Panc1 (cell line): Measurements from ENCODE around the gene ISCU. TPM values are rescaled to one million over a fixed set of nuclear protein-coding genes. Genes with fewer than 3 reads are reported as not detected.

ENCODE experiments used
- ATAC-seq: fragments of 200-7000 bp; cut with Tn5 transposase; 2 replicates; pipeline ENCODE4 v1.9.1; 2020; ENCODE audit warnings: mild to moderate bottlenecking, moderate library complexity
- BruUV-seq: library from RNA; stranded (reverse); fragments of 400-500 nt; replicated peaks from 2 replicates; lab custom pipeline; 2021; lab: Mats Ljungman, UMichigan
- CTCF ChIA-PET: fragments of 300-600 bp; sonication (Branson Sonifier 250); formaldehyde crosslinking; loops from one replicate; lab custom pipeline; 2022; ENCODE audit warnings: antibody characterized with exemption; lab: Charles Lee
- POLR2A ChIA-PET: fragments of 300-600 bp; sonication (Branson Sonifier 250); formaldehyde crosslinking; loops from one replicate; lab custom pipeline; 2022; ENCODE audit warnings: antibody characterized with exemption; lab: Charles Lee
- DNase-seq: peaks from one replicate; pipeline ENCODE4 v3.0.0-alpha.2; 2010; ENCODE audit warnings: low read depth, low spot score
- H3K27ac ChIP-seq: 2 replicates; pipeline ENCODE4 v1.5.1; 2011; ENCODE audit warnings: mild to moderate bottlenecking, low read length, inconsistent platforms
- H3K27me3 ChIP-seq: fragments of 200-500 bp; sonication (Bioruptor generic); 2 replicates; pipeline ENCODE4 v1.6.0; 2014; ENCODE audit warnings: low read length, inconsistent platforms; ENCODE audit not compliant: control insufficient read depth, insufficient read depth
- H3K36me3 ChIP-seq: fragments of 200-500 bp; sonication (Bioruptor generic); 2 replicates; pipeline ENCODE4 v1.5.1; 2014; ENCODE audit warnings: inconsistent platforms, mild to moderate bottlenecking, low read length, moderate library complexity; ENCODE audit not compliant: control insufficient read depth, insufficient read depth
- H3K4me1 ChIP-seq: 2 replicates; pipeline ENCODE4 v1.5.1; 2011; ENCODE audit warnings: inconsistent platforms, mild to moderate bottlenecking, low read length, moderate library complexity; ENCODE audit not compliant: control insufficient read depth, insufficient read depth
- H3K4me3 ChIP-seq, 2 experiments: 2 replicates each; pipeline ENCODE4 v1.5.1; 2011 to 2012; ENCODE audit warnings: low read depth in 2 of 2, low read length in 2 of 2, mild to moderate bottlenecking in 2 of 2, inconsistent platforms in 1 of 2, moderate library complexity in 1 of 2
- H3K9me3 ChIP-seq: fragments of 200-500 bp; sonication (Bioruptor generic); 2 replicates; pipeline ENCODE4 v1.5.1; 2014; ENCODE audit warnings: low read depth, mild to moderate bottlenecking, inconsistent platforms, low read length, moderate library complexity; ENCODE audit not compliant: control insufficient read depth, insufficient read depth
- CTCF ChIP-seq: fragments of 450-650 bp; IDR thresholded peaks from 2 replicates; pipeline ENCODE4 v1.5.1; 2017; ENCODE audit warnings: mild to moderate bottlenecking
- POLR2AphosphoS5 ChIP-seq: IDR thresholded peaks from 2 replicates; pipeline ENCODE4 v1.6.1; 2012; ENCODE audit warnings: mild to moderate bottlenecking, low read depth, low read length, moderate library complexity
- REST ChIP-seq, 2 experiments: IDR thresholded peaks; 2 replicates each; pipeline ENCODE4 v1.6.1; 2011 to 2012; ENCODE audit warnings: low read depth in 2 of 2, control low read depth in 1 of 2, low read length in 1 of 2, mild to moderate bottlenecking in 1 of 2, moderate library complexity in 1 of 2; ENCODE audit not compliant: insufficient read depth in 1 of 2
- SIN3A ChIP-seq: IDR thresholded peaks from 2 replicates; pipeline ENCODE4 v1.6.1; 2012; ENCODE audit warnings: low read depth, mild to moderate bottlenecking, low read length, moderate library complexity, borderline replicate concordance; ENCODE audit not compliant: insufficient read depth
- TCF7L2 ChIP-seq: IDR thresholded peaks from 2 replicates; pipeline ENCODE4 v1.6.1; 2011; ENCODE audit warnings: mild to moderate bottlenecking, low read depth, low read length, inconsistent platforms
- in situ Hi-C: cut with HindIII; loops from 2 replicates; pipeline ENCODE4 v1.10.0; 2016; ENCODE audit warnings: low sequenced_read_pairs, low pct_unique_long_range_greater_than_20kb
- intact Hi-C: fragments of 100-400 bp; cut with micrococcal nuclease; formaldehyde crosslinking; loops from one replicate; pipeline ENCODE4 v1.10.0; 2022; ENCODE audit not compliant: unreplicated experiment
- total RNA-seq: library from RNA; stranded (reverse); gene quantifications from one replicate; pipeline ENCODE4 v1.2.1, GENCODE V29; 2021; ENCODE audit not compliant: unreplicated experiment

ISCU gene
- total RNA-seq, 1 experiment from 2014 or later, result 66.1 TPM

GRCh38 chr12:108578264-108578663 lies 15.9 kb downstream of the ISCU start:
- no TSS peak for BruUV-seq
- H3K36me3 ChIP-seq, result no peaks in the 10 kb centered on the region
- H3K27me3 ChIP-seq, result no peaks in the 10 kb centered on the region
- DNase-seq, result no peak
- ATAC-seq, result no peak
- ChIA-PET POLR2A (no interaction called here), CTCF (no interaction called here)
- no peaks in the 10 kb centered on the region for H3K9me3 ChIP-seq
- H3K4me1 ChIP-seq, result no peaks in the 10 kb centered on the region
- no peak overlapping the region for H3K4me3 ChIP-seq
- in situ Hi-C loops, result no loop called here
- intact Hi-C loops, result no loop called here
- TF ChIP-seq SIN3A (no peak), CTCF (no peak), REST (IDR thresholded peaks at IDR 0.05; ENCODE audit: insufficient read depth in 1 of 2, low read depth in 2 of 2, low read length in 1 of 2) (no peak), POLR2AphosphoS5 (no peak), TCF7L2 (no peak)
- H3K27ac ChIP-seq, result no peak overlapping the region

- CTCF ChIA-PET, result no interaction called here
- Histone ChIP-seq H3K36me3 (no peaks in the 10 kb centered on the region), H3K27me3 (no peaks in the 10 kb centered on the region), H3K4me3 (no peak overlapping the region), H3K27ac (no peak overlapping the region), H3K9me3 (no peaks in the 10 kb centered on the region), H3K4me1 (no peaks in the 10 kb centered on the region)
- intact Hi-C loops (no loop called here), in situ Hi-C loops (no loop called here)
- DNase-seq (no peak), ATAC-seq (no peak)
- BruUV-seq, result no TSS peak
- TF ChIP-seq TCF7L2 (no peak), SIN3A (no peak), CTCF (no peak), POLR2AphosphoS5 (no peak), REST (IDR thresholded peaks at IDR 0.05; ENCODE audit: insufficient read depth in 1 of 2, low read depth in 2 of 2, low read length in 1 of 2) (no peak)
- POLR2A ChIA-PET, result no interaction called here
Measured at GRCh38 chr12:108578813-108579212, 16.4 kb downstream of the ISCU start.
